ENCODE results near the gene ATP13A1.

The ATP13A1 gene

GRCh38 chr19:19662344-19662743 is 1.1 kb downstream of the ATP13A1 start:
- FAIRE-seq, result no peak

GRCh38 chr19:19661675-19662251 is 1.7 kb downstream of the ATP13A1 start:
- FAIRE-seq, result no peak

GRCh38 chr19:19661141-19661674 is 2.3 kb downstream of the ATP13A1 start:
- FAIRE-seq, result no peak

DNA sequence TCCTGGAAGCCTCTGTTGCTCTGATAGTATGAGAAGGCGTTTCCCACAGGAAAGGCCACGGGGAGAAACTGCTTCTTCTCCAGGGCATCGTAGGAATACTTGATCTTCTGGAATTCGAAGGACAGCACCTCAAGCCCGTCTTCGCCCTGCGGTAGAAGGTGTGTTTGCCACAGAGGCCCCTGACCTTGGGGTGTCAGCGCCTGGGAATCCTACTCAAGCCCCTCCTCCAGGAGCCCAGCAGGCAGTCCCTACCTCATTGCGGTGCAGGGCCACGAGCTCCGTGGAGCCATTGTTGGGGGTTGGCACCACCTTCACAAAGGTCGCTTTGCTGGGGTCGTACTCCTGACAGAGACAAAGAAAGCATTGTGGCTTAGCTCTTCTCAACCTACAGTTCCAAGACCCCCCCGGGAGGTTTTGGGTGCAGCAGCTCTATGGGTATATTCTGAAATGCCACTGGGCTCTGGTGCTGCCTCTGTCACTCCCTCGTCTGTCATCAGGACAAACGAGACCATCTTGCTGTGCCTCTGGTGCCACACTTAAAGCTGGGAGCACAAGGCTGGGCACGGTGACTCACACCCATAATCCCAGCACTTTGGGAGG is 3.7 kb downstream of the ATP13A1 start:
- FAIRE-seq, result no peak

DNA sequence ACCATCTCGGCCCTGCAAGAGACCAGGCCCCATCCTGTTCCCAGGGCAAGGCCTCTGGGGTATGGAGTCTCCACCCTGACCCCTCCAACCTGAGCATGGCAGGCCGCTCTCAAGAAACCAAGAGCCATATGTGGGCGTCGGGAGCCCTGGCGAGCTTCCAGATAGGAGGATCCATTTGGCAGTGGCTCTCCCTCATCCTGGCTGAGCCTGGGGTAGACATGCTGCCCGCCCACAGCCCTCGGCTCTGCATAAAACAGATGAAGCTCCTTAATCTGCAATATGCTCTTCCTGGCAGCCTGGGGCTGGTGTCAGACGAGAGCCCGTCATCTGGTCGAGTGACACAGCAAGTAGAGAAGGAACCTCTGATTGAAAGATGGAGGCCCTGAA is 6.1 kb downstream of the ATP13A1 start:
- FAIRE-seq, result no peak

DNA sequence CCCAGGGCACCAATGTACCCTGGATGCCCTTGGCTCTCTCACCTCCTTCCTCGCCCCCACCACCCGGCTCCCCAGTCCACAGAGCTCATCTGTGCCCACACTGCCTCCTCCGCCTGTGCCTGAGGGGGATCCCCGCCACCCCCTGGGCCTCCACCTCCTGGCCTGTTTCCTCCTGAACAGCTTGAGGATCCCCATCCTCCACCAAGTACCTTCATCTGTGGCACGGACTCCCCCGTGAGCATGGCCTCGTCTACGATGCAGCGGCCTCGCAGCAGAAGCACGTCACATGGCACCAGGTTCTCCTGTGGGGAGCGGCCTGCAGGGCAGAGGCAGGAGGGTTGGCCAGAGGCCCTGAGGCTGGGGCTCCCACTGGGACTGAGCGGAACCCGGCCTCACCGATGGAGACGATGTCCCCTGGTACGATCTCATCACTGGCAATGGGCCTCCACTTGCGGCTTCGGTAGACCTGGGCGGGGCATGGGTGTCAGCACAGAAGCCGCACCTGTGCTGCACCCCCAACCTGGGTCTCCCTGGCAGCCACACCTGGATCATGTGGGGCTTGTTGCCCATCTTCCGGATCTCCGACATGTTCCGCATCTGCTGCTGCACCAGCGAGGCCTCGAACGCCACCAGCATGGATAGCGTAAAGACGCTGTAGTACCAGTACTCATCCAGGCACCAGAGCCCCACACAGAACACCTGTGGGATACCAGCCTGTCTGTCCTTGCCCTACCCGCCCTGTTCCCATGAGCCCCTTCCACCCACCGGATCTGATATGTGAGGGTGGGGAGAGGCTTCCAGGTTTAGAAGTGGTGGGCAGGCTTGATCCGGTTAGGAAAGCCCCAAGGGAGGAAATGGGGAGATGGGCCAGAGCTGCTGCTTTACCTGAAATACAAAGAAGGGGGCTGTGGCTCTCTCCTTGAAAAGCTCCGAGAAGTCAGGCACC is 6.8 kb downstream of the ATP13A1 start:
- FAIRE-seq, result no peak

- no peak for FAIRE-seq
Measured at GRCh38 chr19:19655641-19656343, 7.7 kb downstream of the ATP13A1 start.

GRCh38 chr19:19655051-19655594 is 8.4 kb downstream of the ATP13A1 start:
- no peak for FAIRE-seq

- FAIRE-seq, result no peak
Measured at GRCh38 chr19:19654441-19654840, 9.0 kb downstream of the ATP13A1 start.

GRCh38 chr19:19653597-19654147 is 9.8 kb downstream of the ATP13A1 start:
- no peak for FAIRE-seq

DNA sequence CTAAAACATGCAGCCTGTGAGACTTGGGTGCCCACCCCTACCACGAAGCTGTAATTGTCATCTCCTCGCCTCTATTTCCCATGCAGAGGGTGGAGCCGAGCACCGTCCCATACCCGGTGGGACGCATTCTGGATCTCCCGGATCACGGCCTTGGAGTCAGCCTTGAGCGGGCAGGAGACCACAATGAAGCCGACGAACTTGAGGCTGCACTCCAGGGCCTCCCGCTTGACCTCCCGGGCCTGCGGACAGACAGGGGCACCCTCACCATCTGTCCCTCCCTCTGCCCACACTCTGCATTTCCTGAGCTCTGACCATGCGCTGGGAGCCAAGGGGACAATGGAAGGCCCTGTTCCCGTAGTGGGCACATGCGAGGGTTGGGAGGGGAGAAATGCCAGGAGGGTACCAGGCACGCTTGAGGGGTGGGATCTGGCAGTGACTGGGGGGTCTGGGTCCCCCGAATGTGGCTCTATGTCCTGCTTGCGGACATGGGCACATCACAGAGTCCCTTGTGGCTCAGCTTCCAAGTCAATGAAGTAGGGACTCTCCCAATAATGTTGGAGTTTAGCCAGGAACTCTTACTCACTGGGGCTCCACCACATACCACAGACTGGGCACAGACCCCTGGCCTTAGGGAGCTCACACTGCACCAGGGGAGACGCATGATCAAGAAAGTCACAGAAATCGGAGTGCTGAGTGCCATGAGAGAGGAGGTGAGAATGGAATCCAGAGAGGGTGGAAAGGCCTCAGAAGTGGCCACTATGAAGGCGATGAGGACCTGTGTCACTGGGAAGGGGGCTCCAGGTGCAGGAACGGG is 10.8 kb downstream of the ATP13A1 start:
- no peak for FAIRE-seq

DNA sequence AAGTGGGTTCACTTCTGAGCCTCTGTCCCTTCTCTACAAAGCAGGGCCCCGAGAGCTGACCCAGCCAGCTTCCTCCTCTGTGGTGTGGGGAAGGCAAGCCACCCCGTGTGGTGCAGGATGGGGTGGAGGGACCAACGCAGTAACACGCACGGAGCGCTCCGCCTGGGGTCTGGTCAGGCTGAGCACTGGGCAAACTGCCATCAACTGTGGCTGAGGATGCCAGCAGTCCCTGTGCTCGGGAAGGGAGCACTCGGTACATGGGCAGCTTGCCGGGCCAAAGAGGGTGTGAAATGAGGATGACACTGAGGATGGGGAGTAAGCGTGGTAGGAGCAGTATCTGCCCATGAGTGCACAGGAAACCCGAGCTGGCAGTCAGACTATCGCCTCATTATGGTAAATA is 12.4 kb downstream of the ATP13A1 start:
- no peak for FAIRE-seq

DNA sequence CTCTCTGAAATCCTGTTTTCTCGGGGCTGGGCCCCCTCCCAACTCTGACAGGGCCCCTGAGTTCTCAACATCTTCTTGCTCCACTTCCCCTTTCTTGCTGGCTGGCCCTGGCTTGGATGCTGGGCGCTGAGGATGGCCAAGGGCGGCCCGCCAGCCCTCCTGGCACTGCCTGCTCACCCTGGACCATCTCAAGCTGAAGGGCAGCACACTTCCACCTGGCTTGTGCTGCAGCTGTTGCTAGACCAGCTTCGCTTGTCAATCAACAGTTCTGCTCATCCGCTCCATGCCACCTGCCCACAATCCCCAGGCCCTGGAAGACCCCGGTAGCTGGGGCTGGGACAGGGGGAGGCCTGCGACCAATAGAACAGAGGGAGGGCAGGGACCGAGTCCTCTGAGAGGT is 13.1 kb downstream of the ATP13A1 start:
- no peak for FAIRE-seq

GRCh38 chr19:19649580-19649995 is 13.9 kb downstream of the ATP13A1 start:
- FAIRE-seq, result no peak

DNA sequence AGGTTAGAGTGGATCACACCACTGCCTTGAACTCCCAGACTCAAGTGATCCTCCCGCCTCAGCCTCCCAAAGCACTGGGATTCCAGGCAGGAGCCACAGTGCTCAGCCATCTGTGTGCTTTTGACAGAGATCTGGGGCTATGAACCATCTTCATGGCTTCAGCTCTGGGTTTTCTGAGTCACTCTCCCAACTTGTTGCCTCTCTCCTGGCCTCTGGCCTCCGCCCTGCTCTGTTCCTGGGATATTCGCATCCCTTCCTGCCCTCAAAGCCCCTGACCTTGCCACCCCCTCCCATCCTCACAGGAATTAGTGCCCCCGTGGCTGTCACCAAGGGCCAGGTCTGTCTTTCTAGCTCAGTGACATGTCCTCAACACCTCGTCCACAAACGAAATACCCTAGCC is 14.3 kb downstream of the ATP13A1 start:
- no peak for FAIRE-seq

DNA sequence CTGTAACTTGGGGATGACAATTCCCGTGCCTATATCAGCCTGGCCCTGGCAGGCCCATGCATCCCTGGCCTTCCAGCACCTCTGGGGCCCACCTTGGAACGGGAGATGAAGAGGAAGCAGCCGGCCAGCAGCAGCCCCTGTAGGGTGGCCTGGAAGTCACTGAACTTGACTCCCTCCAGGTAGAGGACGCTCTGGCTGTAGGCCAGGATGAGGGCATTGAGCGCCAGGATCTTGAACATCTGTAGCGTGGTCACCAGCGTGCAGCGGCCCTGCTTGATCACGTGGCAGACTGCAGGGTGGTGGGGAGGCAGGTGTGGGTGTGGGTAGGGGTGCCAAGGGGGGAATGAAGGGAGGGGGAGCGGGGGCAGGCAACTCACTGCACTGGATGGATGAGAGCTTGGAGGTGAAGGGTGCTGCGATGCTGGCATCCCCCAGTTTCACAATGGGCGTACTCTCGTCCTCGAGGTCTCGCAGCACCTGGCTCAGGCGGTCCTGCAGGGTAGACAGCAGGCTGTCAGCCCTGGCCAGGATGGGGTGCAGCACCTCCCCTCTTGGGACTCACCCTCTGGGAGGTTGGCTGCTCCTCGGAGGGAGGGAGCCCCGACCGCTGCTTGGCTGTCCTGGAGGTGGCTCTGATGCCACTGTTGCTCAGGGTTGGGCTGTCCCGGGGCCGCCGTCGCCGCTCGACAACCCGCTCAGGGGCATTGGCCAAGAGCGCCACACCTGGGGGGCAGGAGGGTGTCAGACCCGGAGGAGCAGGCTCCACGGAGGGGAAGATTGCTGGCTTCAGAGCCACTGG is 16.2 kb downstream of the ATP13A1 start:
- FAIRE-seq, result no peak

DNA sequence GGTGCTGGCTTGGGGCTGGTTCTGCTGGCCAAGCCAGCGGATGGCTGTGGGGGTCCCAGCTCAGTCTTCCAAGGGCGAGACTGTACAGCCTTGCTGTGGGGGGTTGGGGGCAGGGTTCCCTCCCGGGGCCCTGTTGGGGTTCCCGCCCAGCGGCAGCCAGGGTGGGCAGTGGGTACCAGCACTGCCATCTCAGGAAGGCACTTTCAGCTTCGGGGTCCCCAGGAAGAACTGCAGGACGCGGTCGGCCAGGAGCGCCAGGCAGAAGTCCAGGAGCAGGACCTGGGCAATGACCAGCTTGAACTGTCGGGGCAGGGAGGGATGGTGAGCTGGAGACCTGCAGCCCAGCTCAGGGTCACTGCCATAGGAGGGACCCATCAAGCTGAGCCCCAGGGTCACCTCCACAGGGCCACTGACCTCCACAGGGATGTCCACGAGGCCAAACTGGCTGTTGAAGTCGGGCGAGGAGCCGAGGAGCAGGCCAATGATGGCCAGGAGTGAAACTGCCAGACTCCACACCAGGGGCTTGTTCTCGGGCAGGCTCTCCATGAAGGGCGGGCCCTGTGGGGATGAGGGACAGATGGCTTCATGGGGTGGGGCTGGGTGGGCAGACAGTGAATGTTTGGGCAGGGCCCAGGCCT is 18.1 kb downstream of the ATP13A1 start:
- no peak for FAIRE-seq

DNA sequence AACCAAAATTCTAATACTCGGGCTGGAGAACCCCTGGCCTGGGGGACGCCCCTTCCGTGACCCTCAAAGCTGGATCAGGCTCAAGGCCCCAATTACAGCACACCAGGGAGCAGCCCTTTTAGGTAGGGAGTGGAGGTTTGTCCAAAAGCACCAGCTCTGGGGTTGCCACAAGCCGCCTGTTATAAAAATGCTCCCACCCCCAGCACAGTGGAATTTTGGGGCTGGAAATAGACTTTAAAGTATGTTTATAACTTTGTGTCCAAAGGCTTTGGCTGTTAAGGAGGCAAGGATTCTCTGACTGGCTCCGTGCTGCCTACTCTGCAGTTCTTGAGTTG is 19.5 kb downstream of the ATP13A1 start:
- FAIRE-seq, result no peak

GRCh38 chr19:19643158-19644053 is 20.1 kb downstream of the ATP13A1 start, which contains the start of gene GMIP:
Gene GMIP, minus strand, starts transcription at chr19:19643657. Its CDS starts 128 bp downstream, at chr19:19643529.
- FAIRE-seq, result no peak

All from TTC549 (cell line).